Fibroblast of skin of abdomen (primary cell): ENCODE data around the gene SLC35B2.
A peak's percentile ranks its signal among the peaks of the same experiment; 100 is the strongest.

Experiments
- DNase-seq: peaks from one replicate; pipeline ENCODE4 v3.0.0-alpha.2; 2013

The SLC35B2 gene

DNA sequence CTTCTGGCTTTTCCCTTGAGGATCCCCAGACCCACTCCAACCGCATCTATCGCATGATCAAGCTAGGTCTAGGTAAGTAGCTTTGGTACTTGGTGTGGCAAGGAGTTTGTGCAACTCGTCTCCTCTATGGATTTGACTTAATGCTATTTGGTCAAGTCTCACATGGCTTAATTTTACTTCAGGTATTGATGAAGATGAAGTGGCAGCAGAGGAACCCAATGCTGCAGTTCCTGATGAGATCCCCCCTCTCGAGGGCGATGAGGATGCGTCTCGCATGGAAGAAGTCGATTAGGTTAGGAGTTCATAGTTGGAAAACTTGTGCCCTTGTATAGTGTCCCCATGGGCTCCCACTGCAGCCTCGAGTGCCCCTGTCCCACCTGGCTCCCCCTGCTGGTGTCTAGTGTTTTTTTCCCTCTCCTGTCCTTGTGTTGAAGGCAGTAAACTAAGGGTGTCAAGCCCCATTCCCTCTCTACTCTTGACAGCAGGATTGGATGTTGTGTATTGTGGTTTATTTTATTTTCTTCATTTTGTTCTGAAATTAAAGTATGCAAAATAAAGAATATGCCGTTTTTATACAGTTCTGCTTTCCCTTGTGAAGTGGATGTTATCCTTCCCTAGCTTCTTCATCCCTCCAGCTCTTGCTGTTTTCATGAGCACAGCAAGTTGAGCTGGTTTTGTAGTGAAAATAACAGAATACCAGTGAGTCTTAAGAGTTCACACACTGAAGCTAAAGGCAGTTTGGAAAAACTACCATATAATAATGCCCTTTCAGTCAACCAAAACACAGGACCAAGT, 3.8 kb downstream of the SLC35B2 start:
- DNase-seq: peak; percentile 39

DNA sequence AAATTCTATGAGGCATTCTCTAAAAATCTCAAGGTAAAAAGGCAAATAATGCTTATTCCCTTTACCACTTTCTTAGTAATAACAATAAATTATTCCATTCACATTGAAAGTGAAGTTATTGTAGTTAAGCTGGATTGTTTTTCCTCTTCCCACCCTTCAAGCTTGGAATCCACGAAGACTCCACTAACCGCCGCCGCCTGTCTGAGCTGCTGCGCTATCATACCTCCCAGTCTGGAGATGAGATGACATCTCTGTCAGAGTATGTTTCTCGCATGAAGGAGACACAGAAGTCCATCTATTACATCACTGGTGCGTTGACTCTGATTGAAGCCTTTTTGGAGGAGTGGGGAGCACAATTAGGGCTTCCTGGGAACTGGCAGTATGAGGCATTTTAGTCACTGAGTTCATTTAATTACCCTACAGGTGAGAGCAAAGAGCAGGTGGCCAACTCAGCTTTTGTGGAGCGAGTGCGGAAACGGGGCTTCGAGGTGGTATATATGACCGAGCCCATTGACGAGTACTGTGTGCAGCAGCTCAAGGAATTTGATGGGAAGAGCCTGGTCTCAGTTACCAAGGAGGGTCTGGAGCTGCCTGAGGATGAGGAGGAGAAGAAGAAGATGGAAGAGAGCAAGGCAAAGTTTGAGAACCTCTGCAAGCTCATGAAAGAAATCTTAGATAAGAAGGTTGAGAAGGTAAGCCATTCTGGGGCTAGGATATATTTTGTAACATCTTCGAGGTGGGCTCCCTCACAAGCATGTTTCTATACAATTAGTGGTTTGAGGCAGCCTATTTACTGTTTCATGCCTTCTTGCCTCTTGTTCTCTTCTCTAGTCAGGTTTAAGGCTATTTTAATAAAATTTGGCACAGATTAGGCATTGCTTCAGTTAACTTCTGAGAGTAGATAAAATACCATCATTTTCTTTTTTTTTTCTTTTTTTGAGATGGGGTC, 5.5 kb downstream of the SLC35B2 start:
- no peak for DNase-seq

DNA sequence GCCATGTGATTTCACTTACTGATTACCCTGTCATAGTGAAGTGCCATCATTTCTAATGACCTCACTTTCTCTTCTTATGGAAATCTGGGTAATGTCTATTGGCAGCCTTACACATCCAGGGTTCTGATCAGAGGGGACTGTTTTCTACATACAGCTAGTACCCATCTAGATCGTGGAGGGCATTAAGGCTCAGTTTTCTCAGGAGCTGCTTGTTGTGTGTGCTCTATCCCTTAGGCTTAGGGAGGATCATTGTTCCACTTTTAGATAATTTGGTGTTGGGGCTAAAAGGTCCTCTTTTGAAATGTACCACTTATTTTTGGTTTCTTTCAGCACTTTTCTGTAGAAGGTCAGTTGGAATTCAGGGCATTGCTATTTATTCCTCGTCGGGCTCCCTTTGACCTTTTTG, 6.6 kb downstream of the SLC35B2 start:
- no peak for DNase-seq

DNA sequence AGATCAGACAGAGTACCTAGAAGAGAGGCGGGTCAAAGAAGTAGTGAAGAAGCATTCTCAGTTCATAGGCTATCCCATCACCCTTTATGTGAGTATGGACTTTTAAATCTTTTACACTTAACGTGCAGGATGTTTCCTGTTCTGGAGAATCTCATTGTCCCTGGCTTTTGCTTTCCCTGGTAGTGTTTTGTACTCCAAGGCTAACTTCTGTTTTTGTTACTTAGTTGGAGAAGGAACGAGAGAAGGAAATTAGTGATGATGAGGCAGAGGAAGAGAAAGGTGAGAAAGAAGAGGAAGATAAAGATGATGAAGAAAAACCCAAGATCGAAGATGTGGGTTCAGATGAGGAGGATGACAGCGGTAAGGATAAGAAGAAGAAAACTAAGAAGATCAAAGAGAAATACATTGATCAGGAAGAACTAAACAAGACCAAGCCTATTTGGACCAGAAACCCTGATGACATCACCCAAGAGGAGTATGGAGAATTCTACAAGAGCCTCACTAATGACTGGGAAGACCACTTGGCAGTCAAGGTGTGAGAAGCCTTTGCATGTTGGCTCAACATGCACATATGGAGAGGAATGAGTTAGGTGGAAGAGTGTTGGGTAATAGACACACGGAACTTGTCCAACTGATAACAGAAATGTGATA, 7.1 kb downstream of the SLC35B2 start:
- no peak for DNase-seq

DNA sequence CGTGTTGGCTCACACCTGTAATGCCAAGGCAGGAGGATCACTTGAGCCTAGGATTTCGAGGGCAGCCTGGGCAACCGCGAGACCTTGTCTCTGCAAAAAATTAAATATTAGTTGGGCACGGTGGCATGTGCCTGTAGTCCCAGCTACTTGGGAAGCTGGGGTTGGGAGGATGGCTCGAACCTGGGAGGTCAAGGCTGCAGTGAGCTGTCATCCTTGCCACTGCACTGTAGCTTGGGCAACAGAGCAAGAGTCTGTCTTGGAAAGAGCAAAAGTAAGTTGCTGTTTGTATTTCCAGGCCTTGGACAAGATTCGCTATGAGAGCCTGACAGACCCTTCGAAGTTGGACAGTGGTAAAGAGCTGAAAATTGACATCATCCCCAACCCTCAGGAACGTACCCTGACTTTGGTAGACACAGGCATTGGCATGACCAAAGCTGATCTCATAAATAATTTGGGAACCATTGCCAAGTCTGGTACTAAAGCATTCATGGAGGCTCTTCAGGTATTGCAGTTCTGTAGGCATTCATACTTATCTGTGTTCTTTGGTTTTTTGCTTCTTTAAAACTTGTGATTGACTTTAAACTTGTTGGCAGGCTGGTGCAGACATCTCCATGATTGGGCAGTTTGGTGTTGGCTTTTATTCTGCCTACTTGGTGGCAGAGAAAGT, 8.1 kb downstream of the SLC35B2 start:
- DNase-seq: no peak

DNA sequence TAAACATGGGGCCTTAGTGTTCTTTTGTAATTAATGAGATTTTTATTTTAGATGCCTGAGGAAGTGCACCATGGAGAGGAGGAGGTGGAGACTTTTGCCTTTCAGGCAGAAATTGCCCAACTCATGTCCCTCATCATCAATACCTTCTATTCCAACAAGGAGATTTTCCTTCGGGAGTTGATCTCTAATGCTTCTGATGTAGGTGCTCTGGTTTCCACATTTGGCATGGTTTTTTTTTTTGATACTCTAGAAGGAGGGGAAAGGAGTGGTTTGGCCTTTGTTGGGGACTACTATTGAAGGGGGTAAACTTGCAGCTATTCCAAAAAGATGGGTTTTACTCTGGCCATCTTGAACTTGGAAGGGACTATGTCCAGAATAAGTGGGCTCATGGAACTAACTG, 8.7 kb downstream of the SLC35B2 start:
- DNase-seq: no peak

DNA sequence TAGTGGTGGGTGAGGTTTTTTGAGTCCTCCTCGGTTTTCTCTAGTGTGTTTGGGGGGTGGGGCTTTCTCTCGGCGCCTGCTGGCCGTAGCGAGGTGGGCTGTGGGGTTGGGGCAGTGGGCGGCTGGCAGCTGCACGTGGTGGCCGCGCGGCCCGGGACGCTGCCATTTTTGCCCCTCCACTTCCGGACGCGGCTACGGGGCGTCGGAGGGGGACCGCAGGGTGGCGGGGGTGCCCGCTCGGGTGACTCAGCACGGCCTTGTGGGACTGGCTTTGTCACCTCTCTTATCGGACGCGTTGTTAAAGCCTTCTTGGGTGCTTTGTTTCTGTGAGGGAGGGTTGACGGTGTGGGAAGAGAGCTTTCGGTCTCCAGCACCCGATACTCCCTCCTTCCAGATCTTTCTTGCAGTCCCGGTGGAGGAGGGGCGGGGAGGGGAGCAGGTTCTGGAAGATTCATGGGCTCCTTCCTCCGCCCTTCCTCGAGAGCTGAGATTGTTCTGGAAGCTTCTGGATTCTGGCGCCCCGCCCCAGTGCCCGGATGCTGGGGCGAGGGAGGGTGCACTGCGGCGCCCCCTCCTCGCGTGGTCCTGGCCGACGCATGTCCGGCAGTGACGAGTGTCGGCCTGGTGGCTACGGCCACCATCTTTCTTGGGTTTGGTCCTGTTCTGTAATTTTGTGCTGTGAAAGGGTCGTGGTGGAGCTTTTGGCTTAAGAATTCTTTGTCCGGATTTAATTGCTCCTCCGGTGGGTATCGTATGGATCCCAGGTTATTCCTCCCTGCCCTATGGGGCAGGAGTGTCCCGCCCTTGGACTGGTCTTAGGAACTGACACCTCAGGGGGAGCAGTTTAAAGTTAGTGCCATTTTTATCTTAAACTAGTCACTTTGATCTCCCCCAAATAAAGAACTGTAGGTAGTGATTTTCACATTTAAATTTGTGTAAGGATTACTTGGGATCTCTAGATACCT, 9.7 kb downstream of the SLC35B2 start:
- peak; percentile 57 for DNase-seq

DNA sequence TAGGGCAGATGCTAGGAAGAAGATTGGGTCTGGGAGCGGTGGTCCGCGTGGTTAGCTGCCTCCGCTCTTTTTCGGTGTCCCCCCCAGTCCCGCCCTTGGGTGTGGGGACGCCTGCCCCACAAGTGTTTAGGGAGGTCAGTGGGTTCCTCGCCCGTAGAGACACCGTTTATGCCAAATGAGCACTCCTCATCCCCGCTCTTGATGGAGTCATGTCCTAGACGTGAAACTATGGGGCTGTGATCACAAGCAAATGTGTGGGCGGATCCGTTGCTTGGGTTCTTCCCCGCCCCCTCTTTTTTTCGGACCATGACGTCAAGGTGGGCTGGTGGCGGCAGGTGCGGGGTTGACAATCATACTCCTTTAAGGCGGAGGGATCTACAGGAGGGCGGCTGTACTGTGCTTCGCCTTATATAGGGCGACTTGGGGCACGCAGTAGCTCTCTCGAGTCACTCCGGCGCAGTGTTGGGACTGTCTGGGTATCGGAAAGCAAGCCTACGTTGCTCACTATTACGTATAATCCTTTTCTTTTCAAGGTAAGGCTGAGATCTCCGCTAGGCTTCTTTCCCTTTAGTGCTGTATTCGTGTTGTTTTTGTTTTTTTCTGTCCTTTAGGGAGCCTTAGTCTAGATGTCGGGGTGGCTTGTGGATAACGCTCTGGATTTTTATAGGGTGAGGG, 10.5 kb downstream of the SLC35B2 start, which contains the start of gene HSP90AB1:
TSS of gene HSP90AB1 (plus strand) at position 439 of the 675 bp plus-strand sequence. CDS start 1,529 bp downstream, outside the sequence.
- peak; percentile 98 for DNase-seq

DNA sequence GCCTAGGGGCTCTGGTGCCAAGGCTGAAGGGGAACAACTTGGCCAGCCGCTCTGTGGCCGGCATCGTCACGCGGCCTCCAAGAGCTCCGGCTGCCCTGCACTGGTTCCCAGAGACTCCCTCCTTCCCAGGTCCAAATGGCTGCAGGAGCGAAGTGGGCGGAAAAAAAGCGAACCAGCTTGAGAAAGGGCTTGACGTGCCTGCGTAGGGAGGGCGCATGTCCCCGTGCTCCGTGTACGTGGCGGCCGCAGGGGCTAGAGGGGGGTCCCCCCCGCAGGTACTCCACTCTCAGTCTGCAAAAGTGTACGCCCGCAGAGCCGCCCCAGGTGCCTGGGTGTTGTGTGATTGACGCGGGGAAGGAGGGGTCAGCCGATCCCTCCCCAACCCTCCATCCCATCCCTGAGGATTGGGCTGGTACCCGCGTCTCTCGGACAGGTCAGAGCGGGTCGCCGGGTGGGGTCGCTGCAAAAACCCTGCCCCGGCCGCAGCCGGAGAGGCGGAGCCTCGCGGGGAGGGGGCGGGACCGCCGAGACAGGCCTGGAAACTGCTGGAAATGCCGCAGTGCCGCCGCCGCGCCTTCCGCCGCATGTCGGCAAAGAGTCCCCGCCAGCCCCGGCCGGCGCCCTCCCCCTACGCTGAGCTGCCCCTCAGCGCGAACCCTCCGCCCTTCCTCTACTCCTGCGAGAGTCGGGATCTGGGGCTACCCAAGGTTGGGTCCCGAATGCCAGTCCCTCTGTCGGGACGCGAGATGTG, 11.2 kb downstream of the SLC35B2 start:
- peak; percentile 83 for DNase-seq

DNA sequence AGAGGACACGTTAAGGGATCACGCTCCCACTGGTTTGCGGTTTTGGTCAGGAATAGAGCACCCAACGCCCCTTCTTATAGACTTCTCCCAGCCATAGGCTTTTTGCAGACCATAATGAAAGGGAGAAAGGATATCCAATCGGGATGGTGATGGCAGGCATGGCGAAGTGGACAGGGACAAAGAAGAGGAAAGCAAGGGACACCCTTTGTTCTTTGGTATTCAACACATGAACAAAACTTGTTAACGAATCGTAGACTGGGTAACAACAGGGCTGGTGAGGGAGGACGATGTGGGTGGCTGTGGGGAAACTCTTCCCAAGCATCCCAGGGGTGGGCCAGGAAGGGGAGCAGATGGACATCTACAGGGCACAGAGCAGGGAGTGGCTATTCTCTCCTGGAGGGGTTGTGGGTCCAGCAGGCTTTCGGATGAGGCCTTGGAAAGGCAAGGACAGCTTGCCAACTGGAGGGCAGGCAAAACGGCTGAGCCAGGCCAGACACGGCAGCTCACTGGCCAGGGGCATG, 11.9 kb downstream of the SLC35B2 start:
- no peak for DNase-seq

DNA sequence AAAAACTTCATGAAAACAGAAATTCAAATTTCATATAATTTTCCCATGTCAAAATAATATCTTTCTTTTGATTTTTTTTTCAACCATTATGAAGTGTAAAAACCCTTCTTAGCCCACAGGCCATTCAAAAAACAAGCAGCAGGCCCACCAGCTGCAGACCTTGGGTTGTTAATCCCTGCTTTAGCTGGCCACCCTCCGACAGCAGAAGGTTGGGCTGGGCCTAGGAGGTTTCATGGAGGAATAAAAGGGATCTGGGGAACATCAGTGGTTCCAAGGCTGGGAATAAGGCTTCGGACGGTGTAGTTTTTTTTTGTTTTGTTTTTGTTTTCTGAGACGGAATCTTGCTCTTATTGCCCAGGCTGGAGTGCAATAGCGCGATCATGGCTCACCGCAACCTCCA, 14.0 kb downstream of the SLC35B2 start:
- no peak for DNase-seq

DNA sequence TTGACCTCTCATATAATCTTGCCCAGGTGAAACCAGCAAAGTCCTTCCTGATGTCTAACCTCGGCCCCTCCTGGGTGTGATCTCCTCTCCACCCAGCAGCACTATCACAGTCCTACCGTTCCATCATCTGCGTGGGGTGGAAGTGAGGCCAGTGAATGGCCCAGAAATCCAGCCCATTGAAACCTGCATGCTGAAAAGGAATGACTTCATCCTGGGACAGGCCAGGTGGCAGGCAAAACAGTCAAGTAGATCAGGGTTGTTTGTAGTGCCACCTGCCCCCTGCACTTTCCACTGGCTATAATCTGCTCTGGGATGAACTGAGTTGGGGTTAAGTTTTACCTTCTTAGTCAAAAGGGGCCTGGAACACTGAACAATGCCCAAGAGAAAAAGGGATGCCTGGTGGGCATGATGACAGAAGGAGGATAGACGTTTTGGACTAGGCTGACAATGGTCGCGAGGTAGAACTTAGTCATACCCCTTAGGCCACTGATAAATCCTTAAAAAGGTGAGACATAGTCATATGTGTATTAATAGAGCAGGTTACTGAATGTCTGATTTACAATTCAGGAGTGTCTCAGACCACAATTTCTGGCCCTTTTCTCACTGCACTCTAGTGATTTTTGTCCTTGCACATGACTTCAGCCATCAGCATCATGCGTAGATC, 18.5 kb downstream of the SLC35B2 start:
- no peak for DNase-seq

DNA sequence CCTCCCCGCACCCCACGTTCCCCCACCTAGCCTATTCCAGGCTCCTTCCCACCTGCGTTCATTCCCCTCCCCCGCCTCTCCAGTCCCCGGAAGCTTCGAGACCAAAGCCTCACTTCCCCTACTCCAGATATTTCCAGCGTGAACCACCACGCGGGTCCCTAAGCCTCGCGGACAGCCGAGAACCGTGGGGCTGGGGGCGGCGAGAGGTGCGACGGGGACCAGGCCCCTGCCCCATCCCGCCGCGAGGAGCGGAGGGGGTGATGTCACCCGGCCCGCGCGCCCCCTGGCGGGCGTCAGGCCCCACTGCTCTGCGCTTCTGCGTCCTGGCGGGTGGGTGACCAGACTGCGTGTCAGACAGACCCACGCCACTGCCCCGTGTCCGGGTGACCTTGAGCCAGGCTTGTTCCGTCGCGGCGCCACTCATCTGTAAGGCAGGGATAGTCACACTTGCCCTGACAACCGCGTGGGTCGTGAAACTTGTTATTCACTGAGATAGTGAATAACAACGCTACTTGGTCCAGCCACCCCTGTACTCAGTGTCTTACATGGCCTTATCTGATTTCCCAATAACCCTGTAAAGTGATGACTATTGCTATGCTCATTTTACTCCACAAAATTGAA, 19.4 kb downstream of the SLC35B2 start:
- DNase-seq: peak; percentile 57

DNA sequence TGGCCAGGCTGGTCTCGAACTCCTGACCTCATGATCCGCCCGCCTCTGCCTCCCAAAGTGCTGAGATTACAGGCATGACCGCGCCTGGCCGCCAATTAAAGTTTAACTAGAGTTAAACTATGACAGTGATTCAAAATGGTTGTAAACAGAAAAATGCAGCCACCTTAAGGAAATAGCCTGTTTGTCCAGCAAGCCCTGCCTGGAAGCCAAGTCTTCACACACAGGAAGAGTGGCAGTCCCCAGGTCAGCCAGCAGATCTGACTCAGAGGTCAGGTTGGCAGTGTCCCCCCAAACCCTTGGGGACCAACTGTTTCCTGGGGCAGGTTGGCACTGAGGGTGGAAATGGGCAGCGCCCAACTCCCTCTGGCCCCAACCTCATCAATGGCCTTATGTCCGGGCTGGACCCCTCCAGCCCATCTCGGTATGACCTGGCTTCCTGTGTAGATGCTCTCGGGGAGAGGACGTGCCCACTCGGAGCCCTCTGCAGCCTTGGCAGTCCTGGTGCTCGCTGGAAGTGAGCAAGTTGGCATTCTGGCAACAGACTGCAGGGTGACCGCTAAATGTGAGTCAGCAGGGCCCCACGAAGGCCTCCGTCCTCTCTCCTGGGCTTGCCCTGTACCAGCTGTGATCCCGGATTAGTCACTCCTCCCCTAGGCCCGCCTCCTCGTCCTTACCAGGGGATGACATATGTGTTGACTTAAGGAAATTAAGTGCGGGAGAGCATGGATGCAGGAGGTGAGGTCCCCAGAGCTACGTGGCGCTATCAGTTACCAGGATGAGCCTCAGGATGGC, 20.1 kb downstream of the SLC35B2 start:
- DNase-seq: peak; percentile 92

DNA sequence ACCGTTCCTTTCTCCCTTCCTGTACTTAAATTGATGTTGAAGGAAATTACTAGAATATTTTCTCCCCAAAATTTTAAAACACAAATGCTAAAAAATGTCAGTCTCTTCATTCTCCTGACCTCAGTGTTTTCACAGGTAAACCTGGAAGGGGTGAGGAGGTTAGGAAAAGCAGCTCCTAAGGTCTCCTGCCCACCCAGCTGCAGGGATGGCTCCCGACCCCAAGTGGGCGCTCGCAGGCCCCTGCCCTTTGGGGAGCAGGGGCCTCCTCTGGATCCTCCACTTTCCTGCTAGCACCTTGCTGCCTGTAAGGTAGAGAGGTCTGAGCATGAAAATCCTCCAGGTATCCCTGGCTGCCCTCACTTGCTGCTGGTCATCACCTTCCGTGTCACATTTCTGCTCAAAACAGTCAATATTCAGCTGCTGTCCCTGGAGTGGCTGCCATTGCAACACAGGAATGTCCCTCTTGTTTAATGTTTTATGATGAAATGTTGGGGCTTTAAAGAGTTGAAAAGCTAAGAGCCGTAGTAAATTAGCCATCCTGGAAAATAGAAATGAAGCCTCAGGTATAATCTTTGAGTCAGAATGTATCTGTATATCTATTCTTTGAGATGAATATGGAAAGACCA, 21.3 kb downstream of the SLC35B2 start:
- DNase-seq: no peak

DNA sequence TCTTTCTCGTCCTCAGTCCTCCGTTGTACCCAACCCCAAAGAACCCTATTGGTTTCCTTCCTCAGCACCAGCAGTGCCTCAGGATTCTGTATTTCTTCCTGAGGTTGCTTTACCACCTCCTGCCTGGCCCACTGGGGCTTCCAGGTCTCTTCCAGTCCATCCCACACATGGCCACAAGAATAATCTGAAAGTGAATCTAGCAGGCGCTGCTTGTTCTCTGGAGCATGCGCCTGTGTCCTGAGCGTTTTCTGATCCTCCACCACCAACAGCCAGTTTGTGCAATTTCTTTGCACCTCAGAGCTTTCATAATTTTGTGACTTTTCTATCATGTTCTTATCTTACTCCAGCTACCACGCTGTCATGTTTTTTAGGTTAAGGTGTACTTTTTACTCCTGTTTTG, 22.1 kb downstream of the SLC35B2 start:
- no peak for DNase-seq
